IPS-18a (cell line): ENCODE results near the gene SCN3B.

ENCODE experiments used
- H3K27ac ChIP-seq: one replicate; pipeline ENCODE4 v1.5.1; 2013; ENCODE audit warnings: low read length
- H3K27me3 ChIP-seq: one replicate; pipeline ENCODE4 v1.6.1; 2013; ENCODE audit warnings: mild to moderate bottlenecking, low read length; ENCODE audit not compliant: control insufficient read depth, insufficient read depth
- H3K36me3 ChIP-seq: one replicate; pipeline ENCODE4 v1.6.1; 2013; ENCODE audit warnings: low read depth, low read length; ENCODE audit not compliant: control insufficient read depth
- H3K4me1 ChIP-seq: one replicate; pipeline ENCODE4 v1.6.1; 2013; ENCODE audit warnings: low read depth, low read length; ENCODE audit not compliant: control insufficient read depth
- H3K4me3 ChIP-seq: one replicate; pipeline ENCODE4 v1.5.1; 2013; ENCODE audit warnings: low read length
- H3K9ac ChIP-seq: one replicate; pipeline ENCODE4 v1.6.1; 2013; ENCODE audit warnings: mild to moderate bottlenecking, low read length, moderate library complexity
- H3K9me3 ChIP-seq: one replicate; pipeline ENCODE4 v1.6.1; 2013; ENCODE audit warnings: low read depth, low read length; ENCODE audit not compliant: control insufficient read depth

The SCN3B gene, protein sequence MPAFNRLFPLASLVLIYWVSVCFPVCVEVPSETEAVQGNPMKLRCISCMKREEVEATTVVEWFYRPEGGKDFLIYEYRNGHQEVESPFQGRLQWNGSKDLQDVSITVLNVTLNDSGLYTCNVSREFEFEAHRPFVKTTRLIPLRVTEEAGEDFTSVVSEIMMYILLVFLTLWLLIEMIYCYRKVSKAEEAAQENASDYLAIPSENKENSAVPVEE

GRCh38 chr11:123654566-123655081, at the start of gene SCN3B:
Gene SCN3B, minus strand, starts transcription at chr11:123654624. Its CDS starts 823 bp downstream, at chr11:123653801.
- Histone ChIP-seq H3K27me3 (peaks cover 48% of the 10 kb centered on the region), H3K27ac (no peak within 1 kb of the TSS), H3K4me3 (peak within 1 kb of the TSS; percentile 91), H3K36me3 (no peaks in the 10 kb centered on the region), H3K9ac (peak within 1 kb of the TSS; percentile 56), H3K9me3 (no peaks in the 10 kb centered on the region), H3K4me1 (peaks cover 13% of the 10 kb centered on the region)

DNA sequence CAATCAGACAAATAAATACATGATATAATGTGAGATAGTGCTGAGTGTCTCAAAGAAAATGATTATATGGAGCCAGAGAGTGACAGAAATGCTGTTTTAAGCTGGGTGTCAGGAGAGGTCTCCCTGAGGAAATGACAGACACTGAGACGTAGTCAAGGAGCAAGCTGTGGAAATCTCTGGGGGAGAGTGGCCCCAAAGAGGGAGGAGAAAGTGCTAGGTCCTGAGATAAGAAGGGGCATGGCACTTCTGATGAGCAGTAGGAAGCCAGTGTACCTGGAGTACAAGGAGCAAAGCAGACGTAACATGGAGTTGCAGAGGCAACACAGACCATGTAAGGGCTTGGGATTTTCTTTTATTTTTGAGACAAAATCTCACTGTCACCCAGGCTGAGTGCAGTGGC, 48.3 kb upstream of the SCN3B start:
- no peaks in the 10 kb centered on the region for H3K4me1 ChIP-seq

DNA sequence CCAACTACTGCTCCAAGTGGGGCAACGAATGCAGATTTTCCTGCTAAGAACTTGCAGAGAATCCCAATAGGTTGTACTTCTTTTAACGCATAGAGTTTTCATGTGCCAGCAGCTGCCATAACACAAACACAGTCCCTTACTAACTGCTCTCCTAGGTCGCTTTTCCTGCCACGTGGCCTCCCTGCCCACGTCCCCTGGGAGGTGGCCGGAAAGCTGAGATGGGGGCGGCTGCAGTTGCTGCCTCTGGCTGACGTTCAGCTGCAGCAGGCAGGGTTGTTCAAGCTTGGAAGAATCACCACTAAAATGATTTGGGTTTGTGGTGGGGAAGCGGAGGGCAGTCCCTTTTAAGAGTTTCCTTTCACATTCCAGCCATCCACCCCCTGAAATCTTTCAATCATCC, 47.7 kb upstream of the SCN3B start:
- Histone ChIP-seq H3K4me3 (no peak overlapping the region), H3K9me3 (no peaks in the 10 kb centered on the region), H3K27me3 (no peaks in the 10 kb centered on the region), H3K9ac (no peak overlapping the region), H3K27ac (no peak overlapping the region), H3K36me3 (no peaks in the 10 kb centered on the region), H3K4me1 (no peaks in the 10 kb centered on the region)

More for the DNA sequence above, 48.3 kb upstream of the SCN3B start:
- Histone ChIP-seq H3K9me3 (no peaks in the 10 kb centered on the region), H3K4me3 (no peak overlapping the region), H3K9ac (no peak overlapping the region), H3K27ac (no peak overlapping the region), H3K36me3 (no peaks in the 10 kb centered on the region), H3K27me3 (no peaks in the 10 kb centered on the region)

- Histone ChIP-seq H3K4me3 (no peak overlapping the region), H3K4me1 (no peaks in the 10 kb centered on the region), H3K9ac (no peak overlapping the region), H3K36me3 (no peaks in the 10 kb centered on the region), H3K27me3 (no peaks in the 10 kb centered on the region), H3K9me3 (no peaks in the 10 kb centered on the region), H3K27ac (no peak overlapping the region)
Measured at GRCh38 chr11:123700772-123701171, 46.3 kb upstream of the SCN3B start.

GRCh38 chr11:123698546-123699127, 44.2 kb upstream of the SCN3B start:
- Histone ChIP-seq H3K27me3 (no peaks in the 10 kb centered on the region), H3K27ac (no peak overlapping the region), H3K9ac (no peak overlapping the region), H3K4me3 (no peak overlapping the region), H3K9me3 (no peaks in the 10 kb centered on the region), H3K4me1 (no peaks in the 10 kb centered on the region), H3K36me3 (no peaks in the 10 kb centered on the region)

DNA sequence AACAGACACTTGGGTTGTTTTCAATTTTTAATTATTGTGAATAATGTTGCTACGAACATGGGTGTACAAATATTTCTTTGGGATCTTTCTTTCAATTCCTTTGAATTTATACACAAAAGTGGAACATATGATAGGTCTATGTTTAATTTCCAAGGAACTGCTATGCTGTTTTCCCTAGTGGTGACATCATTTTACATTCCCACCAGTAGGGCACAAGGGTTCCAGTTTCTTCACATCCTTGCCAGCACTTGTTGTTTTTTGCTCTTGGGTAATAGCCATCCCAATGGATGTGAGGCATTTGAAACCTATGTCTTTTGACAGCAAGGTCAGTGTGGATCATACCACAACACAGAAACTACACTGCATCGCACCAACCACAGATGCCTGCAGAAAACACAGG, 41.8 kb upstream of the SCN3B start:
- no peak overlapping the region for H3K9ac ChIP-seq
- H3K4me1 ChIP-seq, result no peaks in the 10 kb centered on the region
- H3K36me3 ChIP-seq, result no peaks in the 10 kb centered on the region
- H3K4me3 ChIP-seq, result no peak overlapping the region
- H3K27ac ChIP-seq, result no peak overlapping the region
- H3K27me3 ChIP-seq, result no peaks in the 10 kb centered on the region
- H3K9me3 ChIP-seq, result no peaks in the 10 kb centered on the region

DNA sequence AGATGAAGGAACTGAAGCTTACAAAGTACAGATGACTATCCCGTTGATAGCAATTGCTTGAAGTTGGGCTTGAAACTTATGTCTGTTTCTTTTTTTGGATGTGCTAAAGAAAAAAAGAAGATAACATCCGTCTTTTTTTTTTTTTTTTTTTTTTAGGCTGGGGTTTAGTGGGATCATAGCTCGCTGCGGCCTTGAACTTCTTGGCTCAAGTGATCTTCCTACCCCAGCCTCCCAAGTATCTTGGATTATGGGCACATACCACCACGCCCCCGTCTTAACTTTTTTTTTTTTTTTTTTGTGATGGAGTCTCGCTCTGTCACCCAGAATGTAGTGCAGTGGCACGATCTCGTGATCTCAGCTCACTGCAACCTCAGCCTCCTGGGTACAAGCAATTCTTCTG, 40.8 kb upstream of the SCN3B start:
- no peak overlapping the region for H3K9ac ChIP-seq
- H3K9me3 ChIP-seq, result no peaks in the 10 kb centered on the region
- no peaks in the 10 kb centered on the region for H3K36me3 ChIP-seq
- H3K4me1 ChIP-seq, result no peaks in the 10 kb centered on the region
- no peak overlapping the region for H3K27ac ChIP-seq
- no peaks in the 10 kb centered on the region for H3K27me3 ChIP-seq
- H3K4me3 ChIP-seq, result no peak overlapping the region

DNA sequence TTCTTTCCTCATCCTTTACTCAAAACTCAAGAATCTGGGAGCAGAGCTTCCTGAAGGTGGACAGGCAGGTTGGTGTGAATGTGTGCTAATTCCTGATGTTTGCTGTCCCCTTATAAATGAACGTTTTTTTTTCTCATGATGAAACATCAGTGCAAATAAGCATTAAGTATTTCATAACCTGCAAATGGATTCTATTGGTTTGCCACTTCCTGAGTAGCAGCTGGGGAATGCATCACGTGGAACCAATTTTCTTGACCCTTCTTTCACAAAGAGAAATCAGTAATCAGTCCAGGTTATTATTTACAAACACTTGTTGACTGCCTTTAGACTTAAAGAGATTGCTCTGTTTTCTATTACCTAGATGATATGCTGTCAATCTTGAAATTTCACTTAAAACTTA, 40.1 kb upstream of the SCN3B start:
- H3K27me3 ChIP-seq, result no peaks in the 10 kb centered on the region
- H3K9me3 ChIP-seq, result no peaks in the 10 kb centered on the region
- H3K27ac ChIP-seq, result no peak overlapping the region

DNA sequence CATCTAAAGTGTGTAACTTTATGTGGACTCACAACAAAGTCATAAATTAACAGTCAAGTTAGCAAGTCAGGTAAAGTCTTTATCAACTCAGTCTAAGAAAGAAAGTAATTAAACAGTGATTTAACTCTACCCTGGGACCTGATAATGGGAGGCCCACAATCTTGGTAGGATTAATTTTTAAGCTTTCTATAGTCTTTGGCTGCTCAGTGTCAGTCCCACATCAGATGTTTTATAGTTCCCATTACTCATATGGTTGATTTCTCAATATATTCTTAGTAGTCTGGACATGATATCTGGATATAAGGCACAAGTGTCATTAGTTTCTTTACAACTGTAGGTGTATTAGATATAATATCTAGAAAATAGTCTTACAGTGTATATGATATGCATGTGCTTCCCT, 38.5 kb upstream of the SCN3B start:
- H3K27me3 ChIP-seq, result no peaks in the 10 kb centered on the region
- no peaks in the 10 kb centered on the region for H3K36me3 ChIP-seq
- no peak overlapping the region for H3K27ac ChIP-seq
- no peaks in the 10 kb centered on the region for H3K4me1 ChIP-seq
- no peak overlapping the region for H3K4me3 ChIP-seq
- H3K9me3 ChIP-seq, result no peaks in the 10 kb centered on the region
- no peak overlapping the region for H3K9ac ChIP-seq

More for the DNA sequence above, 40.1 kb upstream of the SCN3B start:
- no peaks in the 10 kb centered on the region for H3K4me1 ChIP-seq
- H3K4me3 ChIP-seq, result no peak overlapping the region
- no peaks in the 10 kb centered on the region for H3K36me3 ChIP-seq
- no peak overlapping the region for H3K9ac ChIP-seq

DNA sequence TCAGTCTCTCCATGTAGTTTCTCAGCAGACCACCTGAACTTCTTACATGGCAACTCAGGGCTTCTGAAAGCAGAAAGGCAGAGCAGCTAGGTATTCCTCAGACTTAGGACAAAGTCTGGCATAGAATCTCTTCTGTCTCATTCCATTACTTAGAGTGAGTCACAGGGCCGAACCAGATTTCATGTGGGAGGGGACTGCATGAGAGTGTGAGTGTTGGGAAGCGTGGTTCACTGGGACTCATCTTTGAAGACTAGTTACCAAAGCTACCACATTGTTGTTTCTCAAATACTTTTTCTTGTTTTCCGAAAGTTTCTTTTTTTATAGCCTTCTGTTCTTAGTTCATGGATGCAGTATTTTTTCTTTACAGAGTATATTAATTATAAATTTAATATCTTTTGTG, 36.1 kb upstream of the SCN3B start:
- H3K27me3 ChIP-seq, result no peaks in the 10 kb centered on the region
- no peak overlapping the region for H3K9ac ChIP-seq
- H3K4me1 ChIP-seq, result no peaks in the 10 kb centered on the region
- no peaks in the 10 kb centered on the region for H3K36me3 ChIP-seq
- no peak overlapping the region for H3K4me3 ChIP-seq
- H3K27ac ChIP-seq, result no peak overlapping the region
- no peaks in the 10 kb centered on the region for H3K9me3 ChIP-seq

- H3K27me3 ChIP-seq, result no peaks in the 10 kb centered on the region
- no peaks in the 10 kb centered on the region for H3K4me1 ChIP-seq
- H3K4me3 ChIP-seq, result no peak overlapping the region
- no peaks in the 10 kb centered on the region for H3K9me3 ChIP-seq
- H3K36me3 ChIP-seq, result no peaks in the 10 kb centered on the region
- no peak overlapping the region for H3K27ac ChIP-seq
- no peak overlapping the region for H3K9ac ChIP-seq
Measured at GRCh38 chr11:123684601-123685000, 30.2 kb upstream of the SCN3B start.
